HG02571 (cell line): ENCODE measurements around the gene SMIM29.

Source experiments
- ATAC-seq: cut with Tn5 transposase; IDR thresholded peaks from one replicate; pipeline ENCODE4 v1.9.1; 2021; ENCODE audit warnings: mild to moderate bottlenecking, moderate library complexity; ENCODE audit not compliant: unreplicated experiment

SMIM29 gene

DNA sequence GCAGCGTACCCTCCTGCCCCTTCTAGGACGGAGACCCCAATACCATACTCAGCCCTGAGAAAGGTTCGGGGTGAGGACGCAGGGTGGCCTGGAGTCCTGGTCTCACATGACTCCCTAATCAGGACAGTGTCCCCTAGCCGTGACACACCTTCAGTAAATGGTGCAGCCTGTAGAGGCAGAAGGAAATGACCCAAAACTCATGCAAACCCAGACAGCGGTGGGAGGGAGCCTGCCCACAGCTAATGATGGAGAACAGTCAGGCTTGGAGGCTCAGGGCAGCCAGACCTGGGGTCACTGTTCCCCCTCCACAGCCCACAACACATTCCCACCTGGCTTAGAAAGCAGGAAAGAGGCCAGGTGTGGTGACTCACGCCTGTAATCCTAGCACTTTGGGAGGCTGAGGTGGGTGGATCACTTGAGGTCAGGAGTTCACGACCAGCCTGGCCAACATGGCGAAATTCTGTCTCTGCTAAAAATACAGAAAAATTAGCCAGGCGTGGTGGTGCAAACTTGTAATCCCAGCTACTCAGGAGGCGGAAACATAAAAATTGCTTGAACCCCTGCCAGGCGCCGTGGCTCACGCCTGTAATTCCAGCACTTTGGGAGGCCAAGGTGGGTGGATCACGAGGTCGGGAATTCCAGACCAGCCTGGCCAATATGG, 20.9 kb downstream of the SMIM29 start:
- no peak for ATAC-seq

- ATAC-seq = no peak
Measured at GRCh38 chr6:34226731-34227586, 21.8 kb downstream of the SMIM29 start.

DNA sequence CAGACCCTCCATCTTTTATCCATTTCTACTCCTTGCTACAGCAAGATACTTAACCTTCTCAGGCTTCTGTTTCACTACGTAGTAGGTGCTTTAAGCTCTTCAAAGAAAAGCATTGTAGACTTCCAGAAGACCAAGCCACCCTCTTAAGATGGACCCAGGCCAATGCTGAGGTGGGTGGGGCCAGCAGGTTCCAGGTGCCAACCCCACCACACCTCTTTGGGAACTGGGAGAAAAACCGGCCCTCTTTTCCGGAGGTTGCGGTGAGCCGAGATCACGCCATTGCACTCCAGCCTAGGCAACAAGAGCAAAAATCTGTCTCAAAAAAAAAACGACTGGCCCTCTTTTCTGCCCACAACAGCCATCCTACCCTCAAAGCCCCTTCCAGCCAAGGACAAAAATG, 22.7 kb downstream of the SMIM29 start:
- no peak for ATAC-seq

GRCh38 chr6:34225551-34225950, 23.3 kb downstream of the SMIM29 start:
- ATAC-seq = no peak

DNA sequence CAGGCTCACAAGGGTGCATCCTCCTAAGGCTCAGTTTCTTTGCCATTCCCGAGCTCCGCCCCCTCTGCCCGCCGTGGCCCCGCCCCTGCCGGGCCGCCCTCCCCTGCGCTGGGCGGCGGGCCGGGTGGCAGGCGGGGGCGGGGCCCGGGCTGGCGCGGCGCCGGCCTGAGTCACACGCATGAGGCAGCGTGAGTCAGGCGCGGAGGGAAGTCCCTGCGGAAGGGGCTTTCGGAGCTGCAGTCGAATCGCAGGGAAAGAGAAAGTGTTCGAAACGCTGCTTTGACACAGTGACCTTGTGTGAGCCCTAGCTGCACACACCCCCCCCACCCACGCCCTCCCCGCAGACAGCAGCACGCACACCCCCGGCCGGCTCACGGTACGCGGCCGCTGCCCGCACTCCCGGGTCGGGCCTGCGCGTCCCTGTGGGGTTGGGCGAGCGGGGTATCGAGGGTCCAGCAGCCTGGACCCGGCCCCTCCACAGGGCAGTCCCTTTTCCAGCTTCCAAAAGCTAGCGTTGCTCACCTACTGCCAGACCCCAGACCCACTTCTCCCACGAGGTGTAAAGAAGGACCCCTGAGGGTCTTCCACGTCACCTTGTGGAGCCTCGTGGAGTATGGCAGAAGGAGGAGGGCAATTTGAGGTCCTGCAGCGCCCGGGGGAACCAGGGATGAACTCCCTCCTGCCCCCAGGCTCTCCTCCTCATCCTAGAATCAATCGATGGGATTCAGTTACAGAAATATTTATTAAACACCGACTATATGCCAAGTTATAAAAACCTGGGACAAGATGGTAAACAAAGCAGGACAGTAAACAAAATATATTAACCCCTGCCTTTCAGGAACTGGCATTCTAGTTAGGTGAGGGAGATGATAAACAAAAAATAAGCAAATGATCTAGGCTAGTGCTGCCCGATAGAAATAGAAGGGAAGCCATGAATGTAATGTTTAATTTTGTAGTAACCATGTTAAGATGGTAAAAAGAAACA, 24.6 kb downstream of the SMIM29 start:
- peak; percentile 77 for ATAC-seq

DNA sequence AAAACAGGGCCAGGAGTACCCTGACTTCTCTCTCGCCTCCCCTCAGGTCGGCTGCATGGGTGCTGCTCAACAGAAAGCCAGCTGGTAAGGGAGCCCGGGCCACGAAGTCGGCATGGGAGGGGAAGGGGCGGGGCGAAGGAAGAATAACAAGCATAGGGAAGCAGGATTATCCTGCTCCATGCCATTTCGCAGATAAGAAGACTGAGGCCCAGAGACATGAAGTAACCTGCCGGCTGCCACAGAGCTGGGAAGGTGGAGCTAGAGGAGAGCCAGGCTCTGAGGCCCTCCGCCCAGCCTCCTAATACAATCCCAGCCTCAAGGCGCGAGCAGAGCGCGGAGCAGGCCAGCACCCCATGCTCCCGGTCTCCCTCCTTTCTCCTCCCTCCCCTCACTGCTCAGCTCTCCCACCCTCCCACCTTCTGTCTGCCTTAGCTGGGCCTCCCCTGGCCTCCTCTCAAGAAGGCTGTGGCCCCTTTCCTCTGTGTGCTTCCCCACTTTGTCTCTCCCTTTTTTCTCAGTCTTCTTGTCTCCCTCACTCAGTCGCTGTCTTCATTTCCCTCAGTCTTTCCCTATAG, 25.3 kb downstream of the SMIM29 start:
- peak; percentile 23 for ATAC-seq

DNA sequence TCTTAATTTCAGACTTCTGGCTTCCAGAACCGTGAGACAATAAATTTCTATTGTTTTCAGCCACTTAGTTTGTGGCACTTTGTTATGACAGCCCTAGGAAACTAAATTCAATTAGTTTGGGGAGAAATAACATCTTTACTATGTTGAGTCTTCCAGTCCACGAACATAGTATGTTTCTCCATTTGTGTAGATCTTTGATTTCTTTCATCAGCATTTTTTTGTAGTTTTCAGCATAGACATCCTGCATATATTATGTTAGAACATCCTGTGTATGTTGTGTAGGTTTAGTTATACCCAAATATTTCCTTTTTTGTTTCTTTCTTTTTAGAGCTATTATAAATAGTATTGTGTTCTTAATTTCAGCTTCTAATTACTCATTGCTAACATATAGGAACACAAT, 30.1 kb downstream of the SMIM29 start:
- no peak for ATAC-seq

DNA sequence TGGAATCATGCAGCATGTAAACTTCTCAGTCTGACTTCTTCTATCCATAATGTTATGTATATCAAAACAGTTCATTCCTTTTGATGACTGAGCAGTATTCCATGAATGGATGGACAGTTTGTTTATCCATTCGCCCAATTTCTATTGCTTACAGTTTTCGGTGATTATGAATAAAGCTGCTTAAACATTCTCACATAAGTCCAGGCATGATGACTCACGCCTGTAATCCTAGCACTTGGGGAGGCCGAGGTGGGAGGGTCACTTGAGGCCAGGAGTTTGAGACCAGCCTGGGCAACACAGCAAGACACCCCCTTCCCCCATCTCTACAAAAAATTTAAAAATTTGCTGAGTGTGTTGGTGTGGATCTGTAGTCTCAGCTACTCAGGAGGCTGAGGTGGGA, 35.0 kb downstream of the SMIM29 start:
- ATAC-seq = no peak

- ATAC-seq = no peak
Measured at GRCh38 chr6:34207695-34208443, 40.9 kb downstream of the SMIM29 start.

GRCh38 chr6:34206726-34207125, 42.1 kb downstream of the SMIM29 start:
- no peak for ATAC-seq

GRCh38 chr6:34205916-34206315, 42.9 kb downstream of the SMIM29 start:
- no peak for ATAC-seq

- no peak for ATAC-seq
Measured at GRCh38 chr6:34205466-34205865, 43.3 kb downstream of the SMIM29 start.

GRCh38 chr6:34204693-34205092, 44.1 kb downstream of the SMIM29 start:
- ATAC-seq = no peak

GRCh38 chr6:34202329-34203201, 46.2 kb downstream of the SMIM29 start:
- ATAC-seq = no peak

DNA sequence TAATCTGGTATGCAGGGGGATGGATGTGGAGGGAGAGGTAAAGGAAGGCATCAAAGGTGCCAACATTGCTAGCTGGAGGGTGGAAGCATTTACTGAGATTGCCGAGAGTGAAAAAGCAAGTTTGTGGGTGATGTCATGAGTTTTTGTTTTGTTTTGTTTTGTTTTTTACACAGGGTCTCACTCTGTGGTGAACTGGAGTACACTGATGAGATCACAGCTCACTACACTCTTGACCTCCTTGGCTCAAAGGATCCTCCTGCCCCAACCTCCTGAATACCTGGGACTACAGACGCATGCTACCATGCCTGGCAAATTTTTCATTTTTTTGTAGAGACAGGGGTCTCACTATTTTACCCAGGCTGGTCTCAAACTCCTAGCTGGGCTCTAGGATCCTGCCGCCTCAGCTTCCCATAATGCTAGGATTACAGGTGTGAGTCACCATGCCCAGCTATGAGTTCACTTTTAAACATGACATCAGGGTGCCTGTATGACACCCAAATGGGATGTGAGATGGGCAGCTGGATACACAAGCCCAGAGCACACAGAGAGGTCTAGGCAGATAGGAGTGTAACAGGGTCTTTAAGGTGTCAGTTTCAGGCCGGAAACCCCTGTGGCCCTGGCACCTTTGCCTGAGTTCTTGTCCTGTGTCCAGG, 47.2 kb downstream of the SMIM29 start:
- no peak for ATAC-seq

DNA sequence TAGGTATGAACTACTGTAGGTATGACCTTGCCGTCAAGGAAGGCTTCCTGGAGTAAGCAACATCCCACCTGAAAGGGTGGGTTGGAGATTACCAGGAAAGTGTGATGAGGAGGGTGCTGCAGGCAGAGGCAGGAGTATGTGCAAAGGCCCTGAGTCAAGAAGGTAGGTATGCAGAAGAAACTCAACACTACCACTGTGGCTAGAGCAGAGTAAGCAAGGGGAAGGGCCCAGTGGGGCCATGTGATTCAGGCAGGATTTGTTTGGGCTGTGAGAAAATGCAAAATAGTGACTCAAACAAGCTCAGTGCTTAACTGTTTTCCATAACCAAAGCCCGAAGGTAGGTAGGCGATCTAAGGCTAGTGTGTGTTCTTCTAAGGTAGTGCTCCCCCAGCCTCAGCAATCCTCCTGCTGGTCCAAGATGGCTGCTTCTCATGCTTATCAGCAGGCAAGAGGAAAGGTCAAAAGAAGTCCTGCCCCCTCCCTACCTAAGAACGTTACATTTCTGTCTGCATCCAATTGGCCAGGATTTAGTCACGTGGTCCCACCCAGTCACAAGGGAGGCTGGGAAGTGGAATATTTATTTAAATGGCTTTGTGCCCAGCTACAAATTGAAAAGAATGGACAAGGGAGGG, 48.4 kb downstream of the SMIM29 start:
- no peak for ATAC-seq

DNA sequence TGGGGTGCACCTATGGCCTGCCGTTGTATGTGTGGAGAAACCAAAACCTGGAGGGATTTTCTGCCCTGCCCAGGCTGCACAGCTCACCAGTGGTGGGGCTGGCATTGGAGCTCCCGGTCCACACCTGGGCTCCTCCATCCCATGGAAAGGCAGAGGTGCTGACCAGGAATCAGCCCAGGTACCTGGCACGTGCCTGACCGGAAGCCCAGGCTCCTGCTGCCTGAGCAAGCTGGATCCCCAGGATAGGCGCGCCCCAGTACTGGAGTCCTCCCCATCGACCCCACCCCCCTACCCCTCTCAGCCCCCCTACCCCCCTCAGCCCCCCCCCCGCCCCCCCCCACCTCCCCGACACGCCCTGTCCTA, 52.0 kb downstream of the SMIM29 start:
- no peak for ATAC-seq
